Pancreas (tissue), 10 donors: ENCODE results near the gene VMAC. TPM values are rescaled to one million over a fixed set of nuclear protein-coding genes. Genes with fewer than 3 reads are reported as not detected.

Experiments
- ATAC-seq, 4 donors: fragments of 200-7000 bp; cut with Tn5 transposase; one replicate each; pipeline versions ENCODE4 v1.8.0 to v1.9.1; 2020; ENCODE audit warnings: mild to moderate bottlenecking in 4 of 4, moderate library complexity in 4 of 4
- DNase-seq, 6 donors: peaks; one replicate each; pipeline ENCODE4 v3.0.0-alpha.2; 2020
- FAIRE-seq: peaks from 2 replicates; lab custom pipeline; 2012; peaks lifted over from hg19 to GRCh38; lab: Jason Lieb, UNC
- H3K27ac ChIP-seq, 4 donors: fragments of 200-600 bp; sonication (generic); 1 replicate in 3 of 4; 2 replicates in 1 of 4; pipeline versions ENCODE4 v1.5.0 to v1.8.0; 2020
- H3K27me3 ChIP-seq, 4 donors: fragments of 200-600 bp; one replicate each; pipeline ENCODE4 v1.8.0; 2021
- H3K36me3 ChIP-seq, 3 donors: fragments of 200-600 bp; sonication (generic) in 1 of 3; one replicate each; pipeline versions ENCODE4 v1.5.0 to v1.8.0; 2020 to 2021
- H3K4me1 ChIP-seq, 3 donors: fragments of 200-600 bp; one replicate each; pipeline ENCODE4 v1.8.0; 2021
- H3K4me3 ChIP-seq, 4 donors: fragments of 200-600 bp; sonication (generic) in 2 of 4; one replicate each; pipeline versions ENCODE4 v1.5.0 to v1.8.0; 2020 to 2021
- H3K9me3 ChIP-seq, 4 donors: fragments of 200-600 bp; one replicate each; pipeline ENCODE4 v1.8.0; 2021
- WGBS, 2 donors: extraction: QIAGEN DNeasy Blood & Tissue Kit; methylation state at CpG; one replicate each; pipeline ENCODE4 v1.1.7; 2013; 5-methylcytosine and 5-hydroxymethylcytosine counted together
- intact Hi-C, 3 donors: fragments of 100-400 bp; cut with DNase I; formaldehyde crosslinking; loops; one replicate each; pipeline versions ENCODE4 v1.11.1 to v1.14.2; 2022
- polyA plus RNA-seq, 2 donors: library from polyadenylated mRNA; stranded (reverse); fragments of 200-250 nt; gene quantifications; one replicate each; pipeline ENCODE4 v1.2.3, GENCODE V29; 2013
- total RNA-seq, 6 donors: library from RNA; stranded (reverse); fragmentation: NEBNext Ultra II Directional in 4 of 6; extraction: Animal tissue kit (Norgen Biotek cat#: 25700) in 4 of 6; gene quantifications; one replicate each; pipeline versions ENCODE4 v1.2.1 to v1.2.4, GENCODE V29; 2021 to 2023
- TF ChIP-seq, protein P1 (sequence below), 4 donors: fragments of 200-600 bp; sonication (generic) in 3 of 4; IDR thresholded peaks; one replicate each; pipeline versions ENCODE4 v1.5.0 to v1.8.0; 2021; ENCODE audit warnings: antibody characterized with exemption in 4 of 4
- donor health status: healthy with polysubstance abuse.
- donor health status: DM: no; HTN: no; CAD: no; lungs with moderate emphysema.
- donor health status: DM: no; HTN: no; CAD: no.
- donor health status: control.
- donor health status: control.
- donor health status: Bipolar disorder and iron deficiency.
- donor health status: DM: yes; HTN: yes; CAD: no.
- donor health status: DM: no; HTN: no; CAD: no.
- donor health status: DM: no; HTN: no; CAD: no.
- donor health status: DM: yes; HTN: yes; CAD: no.

VMAC gene
- total and polyA plus RNA-seq, 8 donors = 2.9 to 10.1 (median 4.6) TPM

DNA sequence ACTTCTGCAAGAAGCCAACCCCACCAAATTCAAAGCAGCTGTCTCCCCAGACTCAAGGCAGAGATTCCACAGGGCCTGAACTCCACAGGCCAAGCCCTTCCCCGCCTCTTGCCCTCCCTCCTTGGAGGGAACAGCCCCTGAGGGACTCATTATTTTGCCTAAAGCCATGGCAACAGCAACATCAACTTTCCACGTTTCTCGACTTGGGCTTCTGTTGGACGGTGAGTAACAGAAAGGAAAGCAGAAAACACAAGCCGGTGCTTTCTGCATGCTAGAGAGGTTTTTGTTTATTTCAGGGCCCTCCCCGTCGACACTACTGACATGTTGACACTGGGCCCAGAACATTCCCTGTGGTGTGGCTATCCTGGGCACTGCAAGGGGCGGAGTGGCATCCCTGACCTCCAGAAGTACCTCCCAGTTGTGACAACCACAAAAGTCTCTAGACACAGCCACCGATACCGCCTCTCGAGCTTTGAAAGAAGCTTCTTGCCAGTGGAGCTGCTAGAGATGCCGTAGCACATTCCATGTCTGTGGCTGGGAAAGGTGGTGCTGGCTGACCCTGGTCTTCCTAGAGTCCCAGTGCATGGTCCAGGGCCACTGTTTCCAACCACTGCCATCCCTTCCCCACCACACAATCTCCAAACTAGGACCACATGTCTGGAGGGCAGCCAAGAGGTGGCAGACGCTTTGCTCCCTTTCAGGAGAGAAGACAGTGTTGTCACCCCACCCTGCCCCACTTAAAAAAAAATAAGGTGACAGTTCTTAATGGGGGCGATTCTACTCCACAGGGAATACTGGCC lies 22.2 kb downstream of the VMAC start:
- H3K36me3 ChIP-seq = peaks cover 3 to 82% (median 22%) of the 10 kb centered on the region in 3 donors
- no peaks in the 10 kb centered on the region for H3K27me3 ChIP-seq
- FAIRE-seq (no peak), ATAC-seq (peak in 3 of 4 donors; percentile 25 to 56 (median 55)), DNase-seq (peak in 1 of 6 donors; percentile 24)
- no peak overlapping the region for H3K4me3 ChIP-seq
- intact Hi-C loops = no loop called here
- H3K27ac ChIP-seq = no peak overlapping the region
- TF ChIP-seq, protein P1, sequence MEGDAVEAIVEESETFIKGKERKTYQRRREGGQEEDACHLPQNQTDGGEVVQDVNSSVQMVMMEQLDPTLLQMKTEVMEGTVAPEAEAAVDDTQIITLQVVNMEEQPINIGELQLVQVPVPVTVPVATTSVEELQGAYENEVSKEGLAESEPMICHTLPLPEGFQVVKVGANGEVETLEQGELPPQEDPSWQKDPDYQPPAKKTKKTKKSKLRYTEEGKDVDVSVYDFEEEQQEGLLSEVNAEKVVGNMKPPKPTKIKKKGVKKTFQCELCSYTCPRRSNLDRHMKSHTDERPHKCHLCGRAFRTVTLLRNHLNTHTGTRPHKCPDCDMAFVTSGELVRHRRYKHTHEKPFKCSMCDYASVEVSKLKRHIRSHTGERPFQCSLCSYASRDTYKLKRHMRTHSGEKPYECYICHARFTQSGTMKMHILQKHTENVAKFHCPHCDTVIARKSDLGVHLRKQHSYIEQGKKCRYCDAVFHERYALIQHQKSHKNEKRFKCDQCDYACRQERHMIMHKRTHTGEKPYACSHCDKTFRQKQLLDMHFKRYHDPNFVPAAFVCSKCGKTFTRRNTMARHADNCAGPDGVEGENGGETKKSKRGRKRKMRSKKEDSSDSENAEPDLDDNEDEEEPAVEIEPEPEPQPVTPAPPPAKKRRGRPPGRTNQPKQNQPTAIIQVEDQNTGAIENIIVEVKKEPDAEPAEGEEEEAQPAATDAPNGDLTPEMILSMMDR (IDR thresholded peaks at IDR 0.05) = no peak
- no peaks in the 10 kb centered on the region for H3K4me1 ChIP-seq
- H3K9me3 ChIP-seq = no peaks in the 10 kb centered on the region
- WGBS, 2 donors = 86 to 88% methylated on average over 14 of the region's 14 CpGs

DNA sequence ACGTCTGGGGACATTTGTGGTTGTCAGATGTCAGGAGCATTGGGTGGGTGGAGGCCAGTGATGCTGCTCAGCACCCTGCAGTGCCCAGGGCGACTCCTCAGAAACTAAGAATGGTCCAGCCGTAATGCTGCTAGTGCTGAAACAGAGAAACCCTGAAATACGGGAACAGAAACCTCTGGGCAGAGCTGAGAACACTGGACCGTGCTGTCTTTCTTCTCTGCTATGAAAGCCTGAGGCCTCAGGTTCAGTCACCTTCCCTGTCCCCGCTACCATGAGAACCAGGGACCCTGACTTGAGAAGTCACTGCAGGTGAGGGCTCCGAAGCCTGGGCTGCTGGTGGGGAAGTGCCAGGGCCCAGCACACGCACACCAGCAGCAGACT lies 22.8 kb downstream of the VMAC start:
- Histone ChIP-seq H3K9me3 (no peaks in the 10 kb centered on the region), H3K4me1 (no peaks in the 10 kb centered on the region), H3K27ac (no peak overlapping the region), H3K36me3 (peaks cover 3 to 84% (median 22%) of the 10 kb centered on the region in 3 donors), H3K27me3 (no peaks in the 10 kb centered on the region), H3K4me3 (no peak overlapping the region)
- DNase-seq (no peak), ATAC-seq (no peak), FAIRE-seq (no peak)
- TF ChIP-seq, protein P1 (IDR thresholded peaks at IDR 0.05) = no peak
- WGBS, 2 donors = 90 to 95% methylated on average over 8 of the region's 8 CpGs
- intact Hi-C loops = no loop called here

DNA sequence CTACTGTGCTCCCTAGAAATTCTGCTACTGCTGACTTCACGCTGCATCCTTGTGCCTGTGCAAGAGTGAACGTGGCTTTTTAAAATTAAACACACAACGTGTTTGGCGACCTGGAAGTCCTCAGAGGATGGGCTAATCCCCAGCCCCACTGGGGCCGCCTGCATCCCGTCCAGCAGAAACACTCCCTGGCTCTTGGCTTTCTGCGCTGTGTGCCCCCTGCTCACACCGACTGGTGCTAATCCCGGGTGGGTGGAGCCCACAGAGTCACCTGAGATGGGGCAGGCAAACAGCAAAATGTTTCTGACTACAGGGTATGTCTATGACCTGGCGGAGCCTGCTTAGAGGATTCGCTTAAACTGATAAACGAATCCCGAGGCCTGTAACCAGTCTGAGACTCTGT lies 24.5 kb downstream of the VMAC start:
- no peaks in the 10 kb centered on the region for H3K9me3 ChIP-seq
- no peaks in the 10 kb centered on the region for H3K4me1 ChIP-seq
- no peak overlapping the region for H3K4me3 ChIP-seq
- FAIRE-seq (no peak), ATAC-seq (no peak), DNase-seq (peak in 1 of 6 donors; percentile 36)
- intact Hi-C loops = no loop called here
- WGBS, 2 donors = 85 to 91% methylated on average over 13 of the region's 13 CpGs
- H3K36me3 ChIP-seq = peaks cover 3 to 76% (median 22%) of the 10 kb centered on the region in 3 donors
- TF ChIP-seq, protein P1 (IDR thresholded peaks at IDR 0.05) = no peak
- H3K27me3 ChIP-seq = no peaks in the 10 kb centered on the region
- H3K27ac ChIP-seq = no peak overlapping the region

DNA sequence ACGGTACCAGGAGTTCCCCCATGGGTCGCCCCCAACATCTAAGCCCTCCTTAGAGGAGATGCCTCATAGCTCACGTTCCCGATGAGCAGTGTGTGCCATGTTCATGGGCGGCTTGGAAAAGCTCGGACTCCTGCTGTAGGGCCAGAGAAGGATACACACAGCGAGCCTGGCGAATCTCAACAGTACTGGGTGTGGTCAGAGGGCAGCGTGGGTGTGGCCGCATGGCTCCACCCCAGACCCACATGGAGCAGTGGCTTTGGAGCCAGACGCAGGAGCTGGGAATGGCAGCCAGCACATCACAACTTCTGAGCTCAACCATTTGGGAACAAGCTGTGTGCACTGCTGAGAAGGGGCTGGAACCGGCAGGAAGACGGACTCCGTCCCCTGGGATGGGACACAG lies 25.0 kb downstream of the VMAC start:
- H3K27me3 ChIP-seq = no peaks in the 10 kb centered on the region
- ATAC-seq (no peak), DNase-seq (peak in 1 of 6 donors; percentile 38), FAIRE-seq (no peak)
- no peaks in the 10 kb centered on the region for H3K4me1 ChIP-seq
- peaks cover 3 to 72% (median 22%) of the 10 kb centered on the region in 3 donors for H3K36me3 ChIP-seq
- intact Hi-C loops = no loop called here
- no peaks in the 10 kb centered on the region for H3K9me3 ChIP-seq
- TF ChIP-seq, protein P1 (IDR thresholded peaks at IDR 0.05) = no peak
- WGBS, 2 donors = 92 to 93% methylated on average over 14 of the region's 14 CpGs
- H3K27ac ChIP-seq = no peak overlapping the region
- H3K4me3 ChIP-seq = no peak overlapping the region

DNA sequence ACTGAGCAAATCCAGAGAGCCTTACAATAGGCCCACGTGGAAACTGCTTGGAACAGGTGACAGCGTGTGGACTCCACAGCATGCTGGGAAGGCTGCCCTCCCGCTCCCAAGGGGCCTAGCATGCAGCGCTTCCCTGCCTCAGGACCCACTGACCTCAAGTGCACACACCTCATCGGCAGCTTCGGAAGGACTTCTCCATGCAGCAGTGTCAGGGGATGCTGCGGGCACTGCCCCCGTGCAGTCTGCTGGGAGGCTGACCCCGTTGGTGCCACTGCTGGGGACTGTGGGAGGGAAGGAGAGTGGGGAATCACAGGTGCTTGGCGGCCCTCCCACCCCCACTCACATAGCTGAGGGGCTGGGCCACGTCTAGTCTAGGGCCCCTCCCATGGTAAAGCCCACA lies 26.6 kb downstream of the VMAC start:
- TF ChIP-seq, protein P1 (IDR thresholded peaks at IDR 0.05) = no peak
- ATAC-seq (no peak), DNase-seq (peak in 1 of 6 donors; percentile 54), FAIRE-seq (no peak)
- intact Hi-C loops = no loop called here
- Histone ChIP-seq H3K9me3 (no peaks in the 10 kb centered on the region), H3K4me1 (peaks cover 0 to 3% (median 2%) of the 10 kb centered on the region in 3 donors), H3K4me3 (no peak overlapping the region), H3K27me3 (no peaks in the 10 kb centered on the region), H3K27ac (no peak overlapping the region), H3K36me3 (peaks cover 3 to 57% (median 22%) of the 10 kb centered on the region in 3 donors)
- WGBS, 2 donors = 90% methylated on average over 11 of the region's 11 CpGs
